Measurements from ENCODE around the gene KCNS3.

- TF ChIP-seq EP300 (IDR thresholded peaks at IDR 0.05; ENCODE audit: low read depth) (no peak), CTCF (IDR thresholded peaks at IDR 0.05) (no peak), POLR2A (IDR thresholded peaks at IDR 0.05) (no peak)
Observed at GRCh38 chr2:17981936-17982335, 103.5 kb downstream of the KCNS3 start.

All from transverse colon (tissue), 3 donors.